ENCODE data around the gene NUCB2. TPM values are rescaled to one million over a fixed set of nuclear protein-coding genes. Genes with fewer than 3 reads are reported as not detected.

NUCB2 gene
- polyA plus RNA-seq, 3 donors, result 8.6 to 41.3 (median 31.4) TPM

GRCh38 chr11:17268902-17269301 lies 7.6 kb upstream of the NUCB2 start:
- H2AFZ ChIP-seq (ENCODE audit: insufficient read depth, low read depth, low read length, poor library complexity, severe bottlenecking), result peak overlapping the region; percentile 52
- no peaks in the 10 kb centered on the region for H3K27me3 ChIP-seq (ENCODE audit: control insufficient read depth in 2 of 2, insufficient read depth in 2 of 2, low read length in 2 of 2)
- H3K36me3 ChIP-seq (replicated peaks in 1 of 2; ENCODE audit: control insufficient read depth in 1 of 2, insufficient read depth in 2 of 2, low read length in 2 of 2), result no peaks in the 10 kb centered on the region
- H3K79me2 ChIP-seq (ENCODE audit: insufficient read depth, low read length), result no peaks in the 10 kb centered on the region
- H3K36me3 Mint-ChIP-seq, result no peaks in the 10 kb centered on the region
- H3K4me2 ChIP-seq (replicated peaks; ENCODE audit: extremely low read depth, low read length, poor library complexity, severe bottlenecking), result peak overlapping the region; percentile 32
- H3K4me1 Mint-ChIP-seq, result peaks cover 34% of the 10 kb centered on the region
- no peaks in the 10 kb centered on the region for H4K20me1 ChIP-seq (ENCODE audit: insufficient read depth, low read length)
- intact Hi-C loops (cut with micrococcal nuclease), result no loop called here
- H3K27ac ChIP-seq (ENCODE audit: low read depth in 1 of 2, low read length in 2 of 2), result peak overlapping the region in 1 of 2 donors; percentile 28
- peak overlapping the region; percentile 5 for H3K9ac ChIP-seq (ENCODE audit: insufficient read depth, low read length, poor library complexity, severe bottlenecking)
- no peaks in the 10 kb centered on the region for H3K9me3 Mint-ChIP-seq
- peak overlapping the region in 6 of 7 donors; percentile 63 to 82 (median 76) for H3K27ac Mint-ChIP-seq
- no CpG with 5 or more reads among the region's 3 CpGs for WGBS (ENCODE audit: insufficient coverage)
- peak overlapping the region in 2 of 3 experiments; percentile 21 to 51 for H3K4me3 ChIP-seq (replicated peaks in 1 of 3; ENCODE audit: low read depth in 2 of 3, low read length in 3 of 3)
- TF ChIP-seq CTCF (IDR thresholded peaks at IDR 0.05), result no peak
- peaks cover 0 to 10% (median 5%) of the 10 kb centered on the region in 3 donors for H3K27me3 Mint-ChIP-seq (ENCODE audit: low read depth in 3 of 3)
- H3K9me3 ChIP-seq (replicated peaks in 1 of 2; ENCODE audit: control insufficient read depth in 1 of 2, insufficient read depth in 1 of 2, low read length in 2 of 2), result no peaks in the 10 kb centered on the region
- H3K4me1 ChIP-seq (ENCODE audit: control insufficient read depth in 1 of 2, insufficient read depth in 2 of 2, low read length in 2 of 2), result peaks cover 12 to 18% of the 10 kb centered on the region in 2 donors
- peak overlapping the region; percentile 64 to 79 for H3K4me3 Mint-ChIP-seq
- DNase-seq, result no peak

GRCh38 chr11:17272801-17273200 lies 3.7 kb upstream of the NUCB2 start:
- H3K9ac ChIP-seq (ENCODE audit: insufficient read depth, low read length, poor library complexity, severe bottlenecking), result no peak overlapping the region
- Mint-ChIP-seq H3K9me3 (peaks cover 0 to 2% (median 0%) of the 10 kb centered on the region in 7 donors), H3K27me3 (ENCODE audit: low read depth in 3 of 3) (peaks cover 0 to 1% (median 1%) of the 10 kb centered on the region in 3 donors), H3K4me3 (no peak overlapping the region), H3K36me3 (no peaks in the 10 kb centered on the region), H3K4me1 (peaks cover 50% of the 10 kb centered on the region), H3K27ac (no peak overlapping the region)
- H3K9me3 ChIP-seq (replicated peaks in 1 of 2; ENCODE audit: control insufficient read depth in 1 of 2, insufficient read depth in 1 of 2, low read length in 2 of 2), result no peaks in the 10 kb centered on the region
- H3K4me2 ChIP-seq (replicated peaks; ENCODE audit: extremely low read depth, low read length, poor library complexity, severe bottlenecking), result no peak overlapping the region
- H4K20me1 ChIP-seq (ENCODE audit: insufficient read depth, low read length), result no peaks in the 10 kb centered on the region
- no peak overlapping the region for H3K27ac ChIP-seq (ENCODE audit: low read depth in 1 of 2, low read length in 2 of 2)
- peaks cover 18% of the 10 kb centered on the region for H3K79me2 ChIP-seq (ENCODE audit: insufficient read depth, low read length)
- H3K36me3 ChIP-seq (replicated peaks in 1 of 2; ENCODE audit: control insufficient read depth in 1 of 2, insufficient read depth in 2 of 2, low read length in 2 of 2), result no peaks in the 10 kb centered on the region
- WGBS (ENCODE audit: insufficient coverage), result 100% methylated on average over 1 of the region's 1 CpG
- no peak for TF ChIP-seq CTCF (IDR thresholded peaks at IDR 0.05)
- peaks cover 33 to 48% of the 10 kb centered on the region in 2 donors for H3K4me1 ChIP-seq (ENCODE audit: control insufficient read depth in 1 of 2, insufficient read depth in 2 of 2, low read length in 2 of 2)
- intact Hi-C loops (cut with micrococcal nuclease), result no loop called here
- DNase-seq, result no peak
- no peak overlapping the region for H2AFZ ChIP-seq (ENCODE audit: insufficient read depth, low read depth, low read length, poor library complexity, severe bottlenecking)
- H3K4me3 ChIP-seq (replicated peaks in 1 of 3; ENCODE audit: low read depth in 2 of 3, low read length in 3 of 3), result no peak overlapping the region
- H3K27me3 ChIP-seq (ENCODE audit: control insufficient read depth in 2 of 2, insufficient read depth in 2 of 2, low read length in 2 of 2), result no peaks in the 10 kb centered on the region

Measured in CD14-positive monocyte (primary cell).